PC-3 (cell line): ENCODE measurements around the gene HERPUD1. TPM values are rescaled to one million over a fixed set of nuclear protein-coding genes. Genes with fewer than 3 reads are reported as not detected.

Source experiments
- ATAC-seq: fragments of 200-7000 bp; cut with Tn5 transposase; 2 replicates; pipeline ENCODE4 v1.9.1; 2020; ENCODE audit warnings: mild to moderate bottlenecking, moderate library complexity
- BruUV-seq: library from RNA; stranded (reverse); fragments of 400-500 nt; replicated peaks from 2 replicates; lab custom pipeline; 2021; lab: Mats Ljungman, UMichigan
- CTCF ChIA-PET: fragments of 300-600 bp; sonication (Branson Sonifier 250); formaldehyde crosslinking; loops from one replicate; lab custom pipeline; 2022; ENCODE audit warnings: antibody characterized with exemption; lab: Charles Lee
- POLR2A ChIA-PET: fragments of 300-600 bp; sonication (Branson Sonifier 250); formaldehyde crosslinking; loops from one replicate; lab custom pipeline; 2022; ENCODE audit warnings: antibody characterized with exemption; ENCODE audit not compliant: unreplicated experiment; lab: Charles Lee
- DNase-seq: peaks from one replicate; pipeline ENCODE4 v3.0.0-alpha.2; 2015
- H2AFZ ChIP-seq: fragments of 300-600 bp; sonication (generic); 2 replicates; pipeline ENCODE4 v1.6.0; 2016; ENCODE audit warnings: antibody characterized with exemption, low read length
- H3F3A ChIP-seq: fragments of 300-600 bp; sonication (generic); one replicate; pipeline ENCODE4 v1.6.0; 2017; ENCODE audit warnings: antibody characterized with exemption, low read length, control low read depth, mild to moderate bottlenecking; ENCODE audit not compliant: unreplicated experiment
- H3K27ac ChIP-seq: fragments of 300-600 bp; sonication (generic); 2 replicates; pipeline ENCODE4 v1.5.1; 2016; ENCODE audit warnings: mild to moderate bottlenecking, low read length
- H3K27me3 ChIP-seq: fragments of 300-600 bp; sonication (generic); 2 replicates; pipeline ENCODE4 v1.6.1; 2016; ENCODE audit warnings: low read length, mixed read lengths
- H3K36me3 ChIP-seq: fragments of 300-600 bp; sonication (generic); 2 replicates; pipeline ENCODE4 v1.6.1; 2016; ENCODE audit warnings: low read depth, mixed run types, low read length, mixed read lengths
- H3K4me1 ChIP-seq: fragments of 300-600 bp; sonication (generic); 2 replicates; pipeline ENCODE4 v1.5.1; 2016; ENCODE audit warnings: low read length; ENCODE audit not compliant: insufficient read depth
- H3K4me2 ChIP-seq: fragments of 300-600 bp; sonication (generic); 2 replicates; pipeline ENCODE4 v1.6.0; 2016; ENCODE audit warnings: low read length
- H3K4me3 ChIP-seq: fragments of 300-600 bp; sonication (generic); 2 replicates; pipeline ENCODE4 v1.5.1; 2016; ENCODE audit warnings: mild to moderate bottlenecking, low read length, mixed read lengths
- H3K79me2 ChIP-seq: fragments of 300-600 bp; sonication (generic); 2 replicates; pipeline ENCODE4 v1.6.1; 2017; ENCODE audit warnings: low read length, mixed read lengths
- H3K9ac ChIP-seq: fragments of 300-600 bp; sonication (generic); 2 replicates; pipeline ENCODE4 v1.6.0; 2016; ENCODE audit warnings: mild to moderate bottlenecking, low read length
- H3K9me2 ChIP-seq: fragments of 300-600 bp; sonication (generic); replicated peaks from 2 replicates; pipeline ENCODE4 v1.6.1; 2016; ENCODE audit warnings: mixed run types, low read length, mixed read lengths
- H3K9me3 ChIP-seq: fragments of 300-600 bp; sonication (generic); 2 replicates; pipeline ENCODE4 v1.6.1; 2016; ENCODE audit warnings: low read length, mixed read lengths
- H4K20me1 ChIP-seq: fragments of 300-600 bp; sonication (generic); 2 replicates; pipeline ENCODE4 v1.6.1; 2016; ENCODE audit warnings: low read length, mixed read lengths
- EZH2 ChIP-seq: fragments of 300-600 bp; sonication (generic); IDR thresholded peaks from one replicate; pipeline ENCODE4 v1.6.1; 2017; ENCODE audit warnings: antibody characterized with exemption, mild to moderate bottlenecking, low read length; ENCODE audit not compliant: unreplicated experiment
- EZH2phosphoT487 ChIP-seq: fragments of 300-600 bp; sonication (generic); IDR thresholded peaks from 2 replicates; pipeline ENCODE4 v1.6.1; 2018; ENCODE audit warnings: mild to moderate bottlenecking, antibody characterized with exemption, low read length, borderline replicate concordance
- intact Hi-C: fragments of 100-400 bp; cut with micrococcal nuclease; formaldehyde crosslinking; loops from 2 replicates; pipeline ENCODE4 v1.9.0; 2023
- total RNA-seq: library from RNA; depleted of rRNA; stranded (reverse); fragments of >200 nt; gene quantifications from 2 replicates; pipeline ENCODE4 v1.2.3, GENCODE V29; 2014
- TF ChIP-seq, protein P1 (sequence below): fragments of 300-600 bp; sonication (generic); conservative IDR thresholded peaks from 2 replicates; pipeline ENCODE4 v1.5.1; 2017; ENCODE audit warnings: antibody characterized with exemption, low read depth, mild to moderate bottlenecking, low read length

Gene HERPUD1
- total RNA-seq, 1 experiment from 2014 or later = 54.9 TPM

- ChIA-PET POLR2A (no interaction called here), CTCF (no interaction called here)
- Histone ChIP-seq H3K79me2 (no peaks in the 10 kb centered on the region), H3K4me1 (peaks cover 7% of the 10 kb centered on the region; the same call in 1 of the 2 replicates), H3K27me3 (no peaks in the 10 kb centered on the region), H3K27ac (no peak overlapping the region), H3K4me2 (no peak overlapping the region), H3K9me3 (no peaks in the 10 kb centered on the region), H2AFZ (no peak overlapping the region), H3K4me3 (no peak overlapping the region), H3K9me2 (no peaks in the 10 kb centered on the region), H3K36me3 (peaks cover 2% of the 10 kb centered on the region; the same call in 1 of the 2 replicates), H4K20me1 (no peaks in the 10 kb centered on the region), H3K9ac (no peak overlapping the region), H3F3A (no peaks in the 10 kb centered on the region)
- no TSS peak for BruUV-seq
- no peak for ATAC-seq
- DNase-seq = no peak
- intact Hi-C loops = no loop called here
- TF ChIP-seq EZH2phosphoT487 (no peak), EZH2 (no peak)
- TF ChIP-seq, protein P1, sequence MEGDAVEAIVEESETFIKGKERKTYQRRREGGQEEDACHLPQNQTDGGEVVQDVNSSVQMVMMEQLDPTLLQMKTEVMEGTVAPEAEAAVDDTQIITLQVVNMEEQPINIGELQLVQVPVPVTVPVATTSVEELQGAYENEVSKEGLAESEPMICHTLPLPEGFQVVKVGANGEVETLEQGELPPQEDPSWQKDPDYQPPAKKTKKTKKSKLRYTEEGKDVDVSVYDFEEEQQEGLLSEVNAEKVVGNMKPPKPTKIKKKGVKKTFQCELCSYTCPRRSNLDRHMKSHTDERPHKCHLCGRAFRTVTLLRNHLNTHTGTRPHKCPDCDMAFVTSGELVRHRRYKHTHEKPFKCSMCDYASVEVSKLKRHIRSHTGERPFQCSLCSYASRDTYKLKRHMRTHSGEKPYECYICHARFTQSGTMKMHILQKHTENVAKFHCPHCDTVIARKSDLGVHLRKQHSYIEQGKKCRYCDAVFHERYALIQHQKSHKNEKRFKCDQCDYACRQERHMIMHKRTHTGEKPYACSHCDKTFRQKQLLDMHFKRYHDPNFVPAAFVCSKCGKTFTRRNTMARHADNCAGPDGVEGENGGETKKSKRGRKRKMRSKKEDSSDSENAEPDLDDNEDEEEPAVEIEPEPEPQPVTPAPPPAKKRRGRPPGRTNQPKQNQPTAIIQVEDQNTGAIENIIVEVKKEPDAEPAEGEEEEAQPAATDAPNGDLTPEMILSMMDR = no peak
Measured at GRCh38 chr16:56961386-56961785, 29.4 kb downstream of the HERPUD1 start.

- peaks cover 2% of the 10 kb centered on the region; the same call in 1 of the 2 replicates for H3K36me3 ChIP-seq
- H3K4me1 ChIP-seq = peaks cover 7% of the 10 kb centered on the region; the same call in 1 of the 2 replicates
- ChIA-PET CTCF (no interaction called here), POLR2A (no interaction called here)
- intact Hi-C loops = no loop called here
- no peak for ATAC-seq
- H3K4me2 ChIP-seq = no peak within 1 kb of the TSS
- H3K9me3 ChIP-seq = no peaks in the 10 kb centered on the region
- no peaks in the 10 kb centered on the region for H3K27me3 ChIP-seq
- H3K4me3 ChIP-seq = no peak within 1 kb of the TSS
- no peak within 1 kb of the TSS for H2AFZ ChIP-seq
- H3K27ac ChIP-seq = no peak within 1 kb of the TSS
- BruUV-seq = no TSS peak
- no peaks in the 10 kb centered on the region for H3K79me2 ChIP-seq
- TF ChIP-seq EZH2phosphoT487 (no peak), EZH2 (no peak)
- TF ChIP-seq, protein P1 = no peak
- H3K9ac ChIP-seq = no peak within 1 kb of the TSS
- H4K20me1 ChIP-seq = no peaks in the 10 kb centered on the region
- H3K9me2 ChIP-seq = no peaks in the 10 kb centered on the region
- H3F3A ChIP-seq = no peaks in the 10 kb centered on the region
- DNase-seq = no peak
Measured at GRCh38 chr16:56961851-56962281, 29.9 kb downstream of the HERPUD1 start, which contains the start of gene CETP. Gene CETP (plus strand): TSS chr16:56961950. CDS start chr16:56961980, 30 bp downstream.

DNA sequence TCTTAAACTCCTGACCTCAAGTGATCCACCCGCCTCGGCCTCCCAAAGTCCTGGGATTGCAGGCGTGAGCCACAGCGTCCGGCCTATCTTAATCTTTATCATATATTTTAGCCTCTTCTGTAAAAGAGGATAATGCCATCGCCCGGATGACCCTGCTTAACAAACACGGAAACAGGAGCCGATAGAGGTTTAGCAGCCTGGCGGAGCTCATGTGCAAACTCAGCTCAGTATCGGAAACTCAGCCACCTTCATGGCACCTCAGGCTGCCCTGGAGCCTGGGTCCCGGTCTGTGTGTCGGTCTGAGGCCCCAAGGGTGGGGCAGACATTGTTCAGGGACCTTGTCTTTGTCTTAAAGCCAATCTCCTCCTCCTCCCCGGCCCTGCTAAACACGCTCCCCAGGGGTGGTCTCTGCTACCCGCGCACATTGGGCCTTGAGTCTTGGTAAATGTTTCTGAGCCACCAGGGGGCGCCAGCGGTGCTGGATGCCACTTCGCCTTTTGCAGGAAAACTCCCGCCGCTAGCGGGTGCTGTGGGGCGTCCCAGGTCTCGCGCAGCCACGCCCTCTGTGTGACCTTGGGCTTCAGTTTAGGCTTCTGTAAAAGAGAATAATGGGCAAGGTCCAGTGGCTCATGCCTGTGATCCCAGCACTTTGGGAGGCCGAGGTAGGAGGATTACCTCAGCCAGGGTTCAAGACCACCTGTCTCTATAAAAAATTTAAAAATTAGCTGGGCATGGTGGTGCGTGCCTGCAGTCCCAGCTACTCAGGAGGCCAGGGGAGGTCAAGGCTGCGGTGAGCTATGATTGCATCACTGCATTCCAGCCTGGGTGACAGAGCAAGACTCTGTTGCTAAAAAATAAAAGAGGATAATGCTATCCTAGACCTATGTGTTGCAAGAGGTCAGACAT, 32.6 kb downstream of the HERPUD1 start:
- CTCF ChIA-PET = no interaction called here
- ATAC-seq = peak; percentile 59

More for the DNA sequence above, 32.6 kb downstream of the HERPUD1 start:
- Histone ChIP-seq H3K27ac (no peak overlapping the region), H3K27me3 (no peaks in the 10 kb centered on the region), H3K9ac (no peak overlapping the region), H3K4me3 (no peak overlapping the region), H2AFZ (no peak overlapping the region; the same call in 1 of the 2 replicates), H4K20me1 (no peaks in the 10 kb centered on the region), H3K36me3 (peaks cover 2% of the 10 kb centered on the region; the same call in 1 of the 2 replicates), H3K4me1 (peaks cover 7% of the 10 kb centered on the region; the same call in 1 of the 2 replicates), H3K9me2 (no peaks in the 10 kb centered on the region), H3F3A (no peaks in the 10 kb centered on the region), H3K79me2 (no peaks in the 10 kb centered on the region), H3K9me3 (no peaks in the 10 kb centered on the region), H3K4me2 (no peak overlapping the region)
- no TSS peak for BruUV-seq
- POLR2A ChIA-PET = no interaction called here
- TF ChIP-seq EZH2 = no peak
- no peak for TF ChIP-seq EZH2phosphoT487
- TF ChIP-seq, protein P1 = peak; percentile 94
- intact Hi-C loops = loop anchor here (1.0 kb wide), 1 partner anchor 81 kb away; no protein-coding TSS in a partner anchor
- peak; percentile 76 for DNase-seq
